GM19395 (cell line): Measurements from ENCODE around the gene RNF222.
"Not testable (repeated sequence)": the region's sequence is repeated elsewhere in the genome, so short reads cannot be mapped to it uniquely, and the experiment has no call there.

Source experiments
- ATAC-seq: cut with Tn5 transposase; IDR thresholded peaks from one replicate; pipeline ENCODE4 v1.9.1; 2021; ENCODE audit warnings: mild to moderate bottlenecking, moderate library complexity; ENCODE audit not compliant: unreplicated experiment

Gene RNF222

GRCh38 chr17:8347001-8347400 is 50.6 kb downstream of the RNF222 start:
- not testable (repeated sequence) for ATAC-seq

GRCh38 chr17:8345951-8346665 is 51.5 kb downstream of the RNF222 start:
- no peak for ATAC-seq

- no peak for ATAC-seq
Observed at GRCh38 chr17:8345052-8345690, 52.5 kb downstream of the RNF222 start.

- no peak for ATAC-seq
Observed at GRCh38 chr17:8341456-8341855, 56.2 kb downstream of the RNF222 start.
